ENCODE data around the gene ACY1. TPM values are rescaled to one million over a fixed set of nuclear protein-coding genes. Genes with fewer than 3 reads are reported as not detected.

Gene ACY1
- total and polyA plus RNA-seq, 10 of the 15 experiments (the other 5 are each of a cell fraction or from before 2014, with no cell fraction given) = 18.5 to 42.2 (median 27.8) TPM

DNA sequence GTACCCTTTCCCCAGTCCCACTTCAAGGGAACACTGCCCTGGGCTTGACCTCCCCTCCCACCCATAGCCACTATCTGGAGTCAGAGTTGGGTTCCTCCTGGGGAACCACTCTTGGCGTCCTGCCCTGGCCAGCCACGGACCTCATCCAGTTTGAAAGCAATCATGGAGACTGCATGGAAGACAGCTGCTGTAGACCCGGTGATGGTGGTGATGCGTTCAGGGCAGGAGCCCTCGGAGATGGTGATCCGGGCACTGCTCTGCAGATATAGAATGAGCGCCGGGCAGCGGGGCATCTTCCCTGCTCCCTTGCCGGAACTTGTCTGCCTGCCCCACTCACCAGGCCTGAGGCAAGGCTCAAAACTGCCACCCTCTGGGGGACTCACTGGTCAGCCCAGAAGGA, 22.9 kb upstream of the ACY1 start:
- WGBS (ENCODE audit: insufficient coverage, insufficient replicate concordance, low lambda C conversion rate, missing lambda C conversion rate) = 81% methylated on average over 10 of the region's 10 CpGs
- DNase-seq (ENCODE audit: low read depth, low spot score) = no peak
- Histone ChIP-seq H3K4me3 (no peak overlapping the region), H3K4me2 (ENCODE audit: control insufficient read depth, insufficient read depth) (no peak overlapping the region), H3K9me3 (replicated peaks; ENCODE audit: control insufficient read depth, insufficient read depth, low read length) (no peaks in the 10 kb centered on the region), H4K20me1 (ENCODE audit: control insufficient read depth, insufficient read depth) (no peaks in the 10 kb centered on the region), H3K36me3 (ENCODE audit: control insufficient read depth in 2 of 2, insufficient read depth in 2 of 2, low read length in 1 of 2) (no peaks in the 10 kb centered on the region), H3K9ac (ENCODE audit: control insufficient read depth, insufficient read depth, low read length) (no peak overlapping the region), H3K4me1 (ENCODE audit: control insufficient read depth, insufficient read depth, low read length) (no peaks in the 10 kb centered on the region), H2AFZ (ENCODE audit: control insufficient read depth, low read depth, low read length) (no peak overlapping the region), H3K79me2 (ENCODE audit: control insufficient read depth, insufficient read depth, low read length) (no peaks in the 10 kb centered on the region), H3K27ac (ENCODE audit: control insufficient read depth, insufficient read depth) (no peak overlapping the region), H3K27me3 (replicated peaks in 1 of 2; ENCODE audit: control insufficient read depth in 2 of 2, insufficient read depth in 2 of 2, low read length in 1 of 2) (peaks cover 0 to 1% of the 10 kb centered on the region in 2 experiments; a peak in 3 of 4 replicates)
- intact Hi-C loops (cut with micrococcal nuclease; ENCODE audit: unreplicated experiment) (no loop called here), in situ Hi-C loops (cut with MboI) (no loop called here)
- no peak for TF ChIP-seq POLR2AphosphoS2 (IDR thresholded peaks at IDR 0.05; ENCODE audit: low read depth, low read length)
- TF ChIP-seq ZBTB33 (IDR thresholded peaks at IDR 0.05) = no peak
- TF ChIP-seq ZNF24 (IDR thresholded peaks at IDR 0.05) = no peak
- BruUV-seq (replicated peaks) = no TSS peak
- ChIA-PET RAD21 (ENCODE audit: unreplicated experiment) (interaction anchor here (1.2 kb wide), 1 partner anchor 18 kb away, joined by 3 read pairs; the partner anchor contains the start of gene PARP3), POLR2A (no interaction called here), CTCF (no interaction called here), SMC1A (ENCODE audit: uncharacterized antibody, unreplicated experiment) (no interaction called here)
- no peak for FAIRE-seq
- ATAC-seq = no peak

- Histone ChIP-seq H3K79me2 (ENCODE audit: control insufficient read depth, insufficient read depth, low read length) (no peaks in the 10 kb centered on the region), H3K4me2 (ENCODE audit: control insufficient read depth, insufficient read depth) (no peak overlapping the region), H3K27ac (ENCODE audit: control insufficient read depth, insufficient read depth) (no peak overlapping the region), H3K27me3 (replicated peaks in 1 of 2; ENCODE audit: control insufficient read depth in 2 of 2, insufficient read depth in 2 of 2, low read length in 1 of 2) (no peaks in the 10 kb centered on the region; a peak in 2 of 4 replicates), H2AFZ (ENCODE audit: control insufficient read depth, low read depth, low read length) (no peak overlapping the region), H3K9me3 (replicated peaks; ENCODE audit: control insufficient read depth, insufficient read depth, low read length) (no peaks in the 10 kb centered on the region), H4K20me1 (ENCODE audit: control insufficient read depth, insufficient read depth) (no peaks in the 10 kb centered on the region), H3K4me1 (ENCODE audit: control insufficient read depth, insufficient read depth, low read length) (no peaks in the 10 kb centered on the region), H3K4me3 (no peak overlapping the region), H3K36me3 (ENCODE audit: control insufficient read depth in 2 of 2, insufficient read depth in 2 of 2, low read length in 1 of 2) (no peaks in the 10 kb centered on the region), H3K9ac (ENCODE audit: control insufficient read depth, insufficient read depth, low read length) (no peak overlapping the region)
- ChIA-PET SMC1A (ENCODE audit: uncharacterized antibody, unreplicated experiment) (no interaction called here), RAD21 (ENCODE audit: unreplicated experiment) (interaction anchor here (1.2 kb wide), 1 partner anchor 19 kb away, joined by 3 read pairs; the partner anchor contains the start of gene PARP3), POLR2A (no interaction called here), CTCF (interaction anchor here (1.3 kb wide), 1 partner anchor 22 kb away, joined by 4 read pairs; the partner anchor contains the start of gene ACY1)
- intact Hi-C loops (cut with micrococcal nuclease; ENCODE audit: unreplicated experiment) = no loop called here
- in situ Hi-C loops (cut with MboI) = no loop called here
- no peak for DNase-seq (ENCODE audit: low read depth, low spot score)
- FAIRE-seq = no peak
- no peak for ATAC-seq
- WGBS (ENCODE audit: insufficient coverage, insufficient replicate concordance, low lambda C conversion rate, missing lambda C conversion rate) = 79% methylated on average over 17 of the region's 18 CpGs
- no TSS peak for BruUV-seq (replicated peaks)
- TF ChIP-seq, protein P1, sequence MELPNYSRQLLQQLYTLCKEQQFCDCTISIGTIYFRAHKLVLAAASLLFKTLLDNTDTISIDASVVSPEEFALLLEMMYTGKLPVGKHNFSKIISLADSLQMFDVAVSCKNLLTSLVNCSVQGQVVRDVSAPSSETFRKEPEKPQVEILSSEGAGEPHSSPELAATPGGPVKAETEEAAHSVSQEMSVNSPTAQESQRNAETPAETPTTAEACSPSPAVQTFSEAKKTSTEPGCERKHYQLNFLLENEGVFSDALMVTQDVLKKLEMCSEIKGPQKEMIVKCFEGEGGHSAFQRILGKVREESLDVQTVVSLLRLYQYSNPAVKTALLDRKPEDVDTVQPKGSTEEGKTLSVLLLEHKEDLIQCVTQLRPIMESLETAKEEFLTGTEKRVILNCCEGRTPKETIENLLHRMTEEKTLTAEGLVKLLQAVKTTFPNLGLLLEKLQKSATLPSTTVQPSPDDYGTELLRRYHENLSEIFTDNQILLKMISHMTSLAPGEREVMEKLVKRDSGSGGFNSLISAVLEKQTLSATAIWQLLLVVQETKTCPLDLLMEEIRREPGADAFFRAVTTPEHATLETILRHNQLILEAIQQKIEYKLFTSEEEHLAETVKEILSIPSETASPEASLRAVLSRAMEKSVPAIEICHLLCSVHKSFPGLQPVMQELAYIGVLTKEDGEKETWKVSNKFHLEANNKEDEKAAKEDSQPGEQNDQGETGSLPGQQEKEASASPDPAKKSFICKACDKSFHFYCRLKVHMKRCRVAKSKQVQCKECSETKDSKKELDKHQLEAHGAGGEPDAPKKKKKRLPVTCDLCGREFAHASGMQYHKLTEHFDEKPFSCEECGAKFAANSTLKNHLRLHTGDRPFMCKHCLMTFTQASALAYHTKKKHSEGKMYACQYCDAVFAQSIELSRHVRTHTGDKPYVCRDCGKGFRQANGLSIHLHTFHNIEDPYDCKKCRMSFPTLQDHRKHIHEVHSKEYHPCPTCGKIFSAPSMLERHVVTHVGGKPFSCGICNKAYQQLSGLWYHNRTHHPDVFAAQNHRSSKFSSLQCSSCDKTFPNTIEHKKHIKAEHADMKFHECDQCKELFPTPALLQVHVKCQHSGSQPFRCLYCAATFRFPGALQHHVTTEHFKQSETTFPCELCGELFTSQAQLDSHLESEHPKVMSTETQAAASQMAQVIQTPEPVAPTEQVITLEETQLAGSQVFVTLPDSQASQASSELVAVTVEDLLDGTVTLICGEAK (IDR thresholded peaks at IDR 0.05; ENCODE audit: borderline replicate concordance) = no peak
- no peak for TF ChIP-seq FOXK2 (IDR thresholded peaks at IDR 0.05)
Measured at GRCh38 chr3:51961011-51961410, 22.3 kb upstream of the ACY1 start.

Measured in GM12878 (cell line).